SH-SY5Y (cell line): ENCODE measurements around the gene JCAD.

Experiments used
- GATA2 ChIP-seq: IDR thresholded peaks from 2 replicates; pipeline ENCODE4 v1.6.1; 2011; ENCODE audit warnings: mild to moderate bottlenecking, low read depth, low read length
- GATA3 ChIP-seq: IDR thresholded peaks from 2 replicates; pipeline ENCODE4 v1.6.1; 2011; ENCODE audit warnings: low read depth, mild to moderate bottlenecking, low read length, moderate library complexity

The JCAD gene

DNA sequence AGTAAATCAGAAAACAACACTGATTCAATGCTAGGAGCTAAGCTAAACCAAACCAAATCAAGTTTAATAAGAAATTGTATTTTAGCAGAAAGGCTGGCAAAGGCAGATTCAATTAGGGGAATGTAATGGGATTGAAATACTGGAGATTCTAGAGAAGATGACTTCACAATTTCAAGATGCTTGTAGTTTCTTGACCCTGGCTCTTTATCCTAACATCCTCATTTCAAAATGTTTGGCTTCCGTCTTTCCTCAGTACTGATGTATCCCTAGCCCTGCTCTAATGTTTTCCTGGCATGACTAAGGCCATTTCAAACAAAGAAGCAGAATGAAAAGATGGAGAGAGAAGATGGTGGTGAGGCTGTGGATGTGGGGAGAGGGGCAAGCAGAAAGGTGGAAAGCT lies 2.7 kb upstream of the JCAD start:
- no peak for TF ChIP-seq GATA2
- TF ChIP-seq GATA3 = no peak

DNA sequence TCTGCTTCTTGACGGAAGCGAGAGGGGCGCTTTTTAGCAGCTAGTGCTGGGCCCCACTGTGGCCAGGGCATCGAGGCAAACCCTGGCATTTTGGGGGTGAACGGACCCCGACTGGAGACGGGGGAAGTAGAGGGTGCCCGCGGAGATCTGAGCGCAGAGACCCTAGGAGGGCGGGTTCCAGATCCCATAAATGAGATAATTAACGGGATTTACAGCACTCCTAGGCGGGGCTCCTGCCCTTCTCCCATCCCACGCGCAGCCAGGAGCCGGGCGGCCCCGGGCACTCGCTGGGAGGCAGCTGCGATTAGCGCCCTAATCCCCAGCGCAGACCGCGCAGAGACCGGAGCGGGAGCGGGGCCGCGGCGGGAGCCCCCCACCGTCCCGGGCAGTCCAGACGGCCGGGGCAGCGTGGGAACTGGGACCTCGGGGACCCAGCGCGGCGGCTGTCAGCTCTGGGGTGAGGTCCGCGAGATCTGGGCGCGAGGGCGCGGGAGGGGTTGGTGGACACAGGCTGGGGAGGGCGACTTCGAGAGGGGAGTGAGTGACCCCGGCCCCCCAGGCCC lies 735 bp downstream of the JCAD start:
- no peak for TF ChIP-seq GATA2

DNA sequence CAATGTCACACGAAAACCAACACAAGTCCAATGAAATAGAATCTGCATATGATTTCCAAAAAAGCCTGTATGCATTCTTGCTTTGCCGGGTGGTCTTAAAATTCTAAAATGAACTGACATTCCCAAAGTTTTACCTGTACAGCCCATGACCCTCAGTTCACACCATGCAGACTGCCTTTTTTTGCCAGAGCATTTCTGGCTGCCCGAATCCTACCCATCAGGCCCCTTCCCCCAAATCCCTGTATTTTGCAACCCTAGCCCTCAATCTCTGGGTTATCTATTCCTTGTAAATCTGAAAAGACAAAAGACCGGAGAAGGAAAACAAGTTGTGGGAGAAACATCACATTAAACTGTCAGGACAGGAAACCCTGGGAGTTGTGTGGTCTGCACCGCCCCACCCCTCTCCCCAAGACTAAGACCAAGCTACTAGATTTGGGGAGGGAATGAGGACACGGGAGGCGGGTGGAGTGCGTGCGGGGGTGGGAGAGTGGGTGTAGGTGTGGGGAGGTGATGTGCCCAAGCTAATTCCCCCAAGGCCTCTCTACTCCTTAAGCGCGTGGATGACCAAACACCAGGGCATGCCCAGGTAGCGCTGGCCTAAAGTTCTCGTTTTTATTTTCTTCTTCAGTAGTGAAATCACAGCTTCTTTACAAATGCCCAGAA lies 1.4 kb downstream of the JCAD start:
- TF ChIP-seq GATA2 (no peak), GATA3 (no peak)

DNA sequence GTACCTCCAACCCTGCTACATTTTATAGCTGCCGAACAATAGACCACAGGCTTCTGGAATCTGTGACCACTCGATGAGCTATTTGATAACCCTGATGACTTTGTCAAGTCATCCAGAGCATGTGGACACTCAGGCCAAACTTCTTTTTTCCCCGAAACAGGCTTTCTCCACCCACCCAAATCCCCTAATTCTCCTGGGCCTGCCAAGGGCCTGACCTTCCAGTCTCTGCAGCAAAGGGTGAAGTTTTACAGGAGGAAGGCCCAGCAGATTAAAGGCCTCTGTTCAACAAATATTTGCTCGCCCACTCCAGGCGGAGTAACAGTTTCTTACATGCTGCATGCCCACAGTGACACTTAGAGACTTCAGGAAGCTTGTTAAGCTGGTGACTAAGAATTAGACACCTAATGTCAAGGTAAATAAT lies 2.0 kb downstream of the JCAD start:
- TF ChIP-seq GATA3 = no peak
- no peak for TF ChIP-seq GATA2

DNA sequence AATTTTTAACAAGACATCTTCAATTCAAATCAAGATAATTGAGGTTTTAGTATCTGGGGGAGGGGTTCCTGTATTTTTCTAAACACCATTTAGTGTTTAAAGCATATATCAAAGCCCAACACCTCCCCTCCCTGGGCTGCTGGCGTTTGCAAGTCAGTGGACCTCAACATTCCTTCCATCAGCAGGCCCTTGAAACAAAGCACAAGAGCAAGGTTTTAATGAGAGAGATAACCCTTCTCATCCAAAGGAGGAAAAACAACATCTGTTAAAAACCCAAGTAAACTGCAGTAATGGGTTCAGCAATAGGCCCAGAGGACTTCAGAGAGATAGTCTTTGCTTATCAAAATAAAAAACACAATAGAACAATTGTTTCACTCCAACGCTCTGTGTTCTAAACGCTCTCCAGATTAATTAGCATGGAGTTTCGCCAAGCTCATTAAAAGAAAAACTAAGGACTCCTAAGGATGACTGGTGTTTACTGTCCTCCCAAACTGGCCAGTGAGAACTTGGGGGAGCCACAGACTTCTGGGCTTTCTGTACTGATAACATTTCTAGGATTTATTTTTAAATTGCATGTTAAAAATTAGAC lies 2.5 kb downstream of the JCAD start:
- TF ChIP-seq GATA3 = no peak
- no peak for TF ChIP-seq GATA2

DNA sequence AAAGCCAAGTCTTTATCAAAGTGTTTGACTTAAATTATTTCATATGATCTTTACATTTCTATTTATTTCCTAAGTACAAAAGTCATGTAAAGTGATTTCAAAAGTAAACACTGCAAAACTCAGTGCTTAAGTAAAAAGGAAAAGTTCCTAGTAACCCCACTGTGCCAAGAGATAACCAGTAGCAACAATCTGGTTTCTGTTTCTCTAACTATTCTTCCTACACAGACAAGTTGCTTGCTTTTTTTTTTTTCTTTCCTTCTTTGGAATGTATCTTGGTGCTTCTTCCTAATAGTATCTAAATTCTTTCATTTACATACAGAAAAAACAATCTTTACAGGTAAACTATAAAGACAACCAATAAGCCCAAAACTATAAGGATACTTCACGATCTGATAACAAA lies 3.1 kb downstream of the JCAD start:
- TF ChIP-seq GATA3 (no peak), GATA2 (no peak)

DNA sequence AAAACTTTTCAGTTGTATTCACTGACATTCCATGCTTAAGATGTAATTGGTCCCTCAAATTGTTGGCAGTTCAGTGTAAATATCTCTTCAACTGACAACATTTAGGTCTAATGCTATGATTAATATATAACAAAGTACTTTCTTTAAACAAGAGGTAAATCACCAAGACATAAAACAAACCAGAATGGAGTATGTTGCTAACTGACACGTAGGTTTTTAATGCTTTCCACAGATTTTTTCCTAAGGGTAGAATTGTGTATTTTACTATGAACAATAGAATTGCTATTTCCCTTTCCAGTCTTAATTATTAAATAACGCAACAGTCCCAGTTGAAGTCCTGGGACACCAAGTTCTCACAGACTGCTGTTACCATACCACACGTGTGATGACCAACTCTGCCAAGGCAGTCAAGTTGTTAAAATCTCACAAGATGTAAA lies 4.1 kb downstream of the JCAD start:
- TF ChIP-seq GATA2 (no peak), GATA3 (no peak)

DNA sequence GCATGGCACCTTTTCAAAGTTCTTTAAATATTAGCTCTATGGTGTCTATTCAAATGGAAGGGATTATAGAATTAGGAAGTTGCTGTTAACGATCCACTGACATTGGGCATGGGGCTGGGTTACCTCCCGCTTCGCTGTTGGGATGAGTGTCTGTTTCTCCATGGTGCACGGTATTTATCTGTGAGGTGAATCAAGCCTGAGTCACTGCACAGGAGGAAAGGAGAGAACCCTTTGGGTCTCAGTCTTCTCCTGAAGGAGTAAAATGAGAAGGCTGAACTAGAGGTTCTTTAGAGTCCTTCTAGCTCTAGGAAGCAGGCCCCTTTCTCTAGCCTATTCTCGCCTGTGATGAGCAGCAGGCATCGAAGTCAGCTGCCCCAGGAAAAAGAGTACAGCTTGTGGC lies 7.3 kb downstream of the JCAD start:
- TF ChIP-seq GATA2 (no peak), GATA3 (no peak)

DNA sequence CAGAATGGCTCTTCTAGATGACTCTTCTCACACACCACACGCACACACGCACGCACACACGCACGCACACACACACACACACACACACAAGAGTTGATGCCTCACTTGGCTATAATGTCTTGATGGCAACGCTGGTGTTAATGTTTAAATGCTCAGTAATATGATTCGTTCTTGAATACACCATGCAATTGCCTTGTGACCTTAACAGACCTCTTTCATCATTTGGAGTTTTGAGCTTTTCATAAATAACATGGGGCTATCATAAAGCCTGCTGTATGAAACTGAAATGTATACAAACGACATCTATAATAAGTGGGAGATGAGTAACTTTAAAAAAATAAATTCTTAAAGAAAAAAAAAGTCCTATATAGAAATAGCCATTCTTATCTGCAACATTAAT lies 8.2 kb downstream of the JCAD start:
- TF ChIP-seq GATA2 = no peak

DNA sequence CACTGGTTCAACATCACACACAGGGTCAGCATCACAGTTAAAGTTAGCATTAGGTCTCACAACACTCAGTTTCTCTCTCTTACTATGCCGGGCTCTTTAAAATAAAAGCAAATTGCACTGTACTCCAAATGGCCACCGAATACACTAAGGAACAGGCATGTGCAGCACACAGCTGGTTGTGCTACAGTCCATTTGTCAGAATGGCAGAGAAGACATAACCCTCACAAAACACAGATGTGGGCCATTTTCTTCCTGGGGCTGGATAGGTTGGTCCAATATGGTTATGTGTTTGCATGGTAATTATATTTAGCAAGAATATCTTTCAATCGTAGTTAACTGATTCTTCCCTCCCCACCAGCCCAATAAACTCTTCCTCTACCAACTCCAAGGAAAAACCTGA lies 9.0 kb downstream of the JCAD start:
- TF ChIP-seq GATA2 (no peak), GATA3 (no peak)

DNA sequence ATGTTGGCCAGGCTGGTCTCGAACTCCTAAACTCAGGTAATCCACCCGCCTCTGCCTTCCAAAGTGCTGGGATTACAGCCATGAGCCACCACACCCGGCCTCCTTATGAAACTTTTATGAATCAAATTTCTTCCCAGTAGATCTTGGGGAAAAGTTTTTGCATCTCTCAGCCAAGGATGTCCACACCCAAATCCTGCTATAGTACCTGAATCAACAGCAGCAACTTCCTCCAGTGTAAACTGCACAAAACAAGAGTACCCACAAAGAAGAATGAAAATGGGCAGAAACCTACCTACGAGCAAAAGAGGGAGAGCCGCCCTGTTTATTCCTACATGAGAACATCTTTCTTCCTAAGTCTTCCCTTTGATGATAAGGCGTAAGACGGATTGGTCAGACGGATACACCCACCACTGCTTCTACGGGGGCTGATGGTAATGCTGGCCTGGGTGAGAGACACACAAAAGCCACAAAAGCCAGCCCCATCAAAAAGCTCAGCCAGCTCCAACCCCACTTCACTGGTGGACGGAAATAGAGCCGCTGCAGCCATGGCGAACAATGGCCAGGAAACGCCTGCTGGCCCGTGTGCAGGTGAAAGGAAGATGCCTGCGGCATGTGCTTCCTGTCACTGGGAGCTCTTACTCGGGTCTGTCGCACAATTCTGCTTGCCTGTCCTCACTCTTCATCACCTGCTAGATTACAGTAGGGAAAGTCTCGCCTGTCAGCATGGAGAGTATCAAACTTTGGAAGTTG lies 10.4 kb downstream of the JCAD start:
- TF ChIP-seq GATA3 = no peak
- no peak for TF ChIP-seq GATA2

DNA sequence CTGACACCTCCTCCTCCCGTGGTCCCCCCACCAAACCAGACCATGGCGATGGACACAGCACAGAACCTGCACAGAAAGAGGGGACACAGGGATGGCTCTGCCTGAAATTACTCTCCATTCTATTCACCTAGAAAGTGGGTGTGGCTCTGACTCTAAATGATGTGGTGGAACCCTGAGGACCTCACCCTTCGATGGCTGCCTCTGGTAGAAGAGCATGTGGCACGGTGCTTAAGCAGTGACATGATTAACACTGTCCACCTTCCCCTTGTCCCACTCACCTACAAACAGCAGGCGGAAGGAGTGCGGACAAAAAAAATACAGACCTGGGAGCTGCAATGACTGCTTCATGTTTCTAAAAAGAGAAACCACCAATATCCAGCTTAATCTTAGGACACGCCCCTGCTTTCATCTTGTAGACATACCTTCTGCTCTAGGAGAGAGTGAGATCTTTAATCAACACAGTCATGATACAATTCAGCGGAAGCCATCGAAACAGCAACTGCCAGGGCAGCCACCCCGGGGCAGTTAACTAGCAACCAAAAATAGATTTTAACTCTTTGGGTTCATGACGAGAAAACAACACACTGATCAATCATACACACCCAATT lies 11.4 kb downstream of the JCAD start:
- TF ChIP-seq GATA3 = no peak
- TF ChIP-seq GATA2 = no peak

DNA sequence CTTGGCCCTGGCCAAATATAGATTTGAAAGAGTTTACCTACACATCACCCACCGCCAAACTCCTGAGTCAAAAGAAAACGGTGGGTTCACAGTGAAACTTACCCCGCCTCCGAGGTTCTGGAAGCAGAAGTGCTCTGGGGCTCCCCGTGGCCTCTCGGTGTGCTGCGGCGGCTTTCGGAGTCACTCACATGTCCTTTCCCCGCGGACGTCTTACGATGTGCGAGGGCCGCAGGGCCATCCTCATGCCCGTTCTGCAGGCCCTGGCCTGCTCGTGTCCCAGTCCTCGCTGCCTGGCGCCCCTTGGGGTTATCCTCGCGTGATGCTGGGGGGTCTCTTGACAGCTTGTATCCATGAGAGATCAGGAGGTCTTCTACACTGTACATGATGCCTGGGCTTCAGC lies 12.0 kb downstream of the JCAD start:
- TF ChIP-seq GATA3 (no peak), GATA2 (no peak)

DNA sequence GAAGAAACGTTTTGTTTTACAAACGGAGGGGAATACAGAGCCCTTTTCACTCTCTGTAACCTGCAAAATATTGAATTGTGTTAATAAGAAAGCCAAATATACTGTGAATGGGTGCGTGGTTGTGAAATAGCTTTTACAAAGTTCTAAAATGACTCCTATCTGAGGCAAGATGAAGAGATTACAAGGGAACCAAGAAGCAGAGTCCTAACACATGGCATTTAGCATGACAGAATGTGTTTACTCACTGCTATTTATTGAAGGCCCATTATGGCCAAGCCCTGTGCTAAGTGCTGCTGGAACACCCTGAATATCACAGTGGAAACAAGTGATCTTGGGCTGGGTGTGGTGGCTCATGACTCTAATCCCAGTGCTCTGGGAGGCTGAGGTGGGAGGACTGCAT lies 12.9 kb downstream of the JCAD start:
- no peak for TF ChIP-seq GATA2
